Cerebellar cortex (tissue), 1 donor: ENCODE results near the gene PPP1R13B.
"Not testable (repeated sequence)": the region's sequence is repeated elsewhere in the genome, so short reads cannot be mapped to it uniquely, and the experiment has no call there.

ENCODE experiments used
- DNase-seq: peaks from one replicate; pipeline ENCODE4 v3.0.0-alpha.2; 2015; ENCODE audit warnings: low spot score

PPP1R13B gene

GRCh38 chr14:103699901-103700752, 147.2 kb downstream of the PPP1R13B start:
- DNase-seq: no peak

DNA sequence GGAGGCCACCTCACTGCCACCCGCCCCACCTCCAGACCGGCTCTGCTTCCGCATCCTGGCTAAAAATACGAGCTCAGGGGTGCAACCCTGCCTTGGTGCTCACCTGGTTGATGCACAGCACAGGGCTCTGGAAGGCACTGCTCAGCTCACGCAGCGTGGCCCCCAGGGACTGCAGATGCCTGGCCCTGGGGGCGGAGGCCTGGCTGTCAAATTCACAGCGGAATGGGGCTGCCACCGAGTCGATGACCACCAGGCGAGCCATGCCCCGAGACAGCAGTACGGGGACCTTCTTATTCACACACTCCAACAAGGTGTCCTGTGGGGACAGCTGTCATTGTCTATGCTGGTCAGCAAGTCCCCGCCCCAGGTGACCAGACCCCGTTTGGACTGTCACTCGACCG, 148.1 kb downstream of the PPP1R13B start:
- no peak for DNase-seq

- no peak for DNase-seq
Observed at GRCh38 chr14:103698380-103699260, 148.8 kb downstream of the PPP1R13B start.

- DNase-seq: no peak
Observed at GRCh38 chr14:103697603-103698379, 149.6 kb downstream of the PPP1R13B start.

- DNase-seq: no peak
Observed at GRCh38 chr14:103697206-103697602, 150.2 kb downstream of the PPP1R13B start.

- DNase-seq: no peak
Observed at GRCh38 chr14:103696466-103697071, 150.8 kb downstream of the PPP1R13B start.

DNA sequence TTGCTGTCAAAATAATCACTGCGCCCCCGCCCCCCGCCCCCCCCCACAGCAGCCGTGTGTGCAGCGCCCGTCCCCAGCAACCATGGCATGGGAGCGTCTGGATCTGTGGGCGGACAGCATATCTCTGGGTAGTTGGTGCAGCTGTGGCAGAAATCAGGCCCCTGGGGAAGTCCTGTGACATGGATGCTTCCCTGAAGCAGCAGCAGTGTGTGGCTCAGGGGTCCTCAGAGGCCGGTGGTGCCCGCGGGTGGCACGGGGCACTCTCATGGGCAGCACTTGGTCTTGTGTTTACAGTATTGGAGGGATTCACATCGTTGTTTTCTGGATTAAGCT, 151.3 kb downstream of the PPP1R13B start:
- DNase-seq: no peak

- no peak for DNase-seq
Observed at GRCh38 chr14:103695296-103696069, 151.9 kb downstream of the PPP1R13B start.

DNA sequence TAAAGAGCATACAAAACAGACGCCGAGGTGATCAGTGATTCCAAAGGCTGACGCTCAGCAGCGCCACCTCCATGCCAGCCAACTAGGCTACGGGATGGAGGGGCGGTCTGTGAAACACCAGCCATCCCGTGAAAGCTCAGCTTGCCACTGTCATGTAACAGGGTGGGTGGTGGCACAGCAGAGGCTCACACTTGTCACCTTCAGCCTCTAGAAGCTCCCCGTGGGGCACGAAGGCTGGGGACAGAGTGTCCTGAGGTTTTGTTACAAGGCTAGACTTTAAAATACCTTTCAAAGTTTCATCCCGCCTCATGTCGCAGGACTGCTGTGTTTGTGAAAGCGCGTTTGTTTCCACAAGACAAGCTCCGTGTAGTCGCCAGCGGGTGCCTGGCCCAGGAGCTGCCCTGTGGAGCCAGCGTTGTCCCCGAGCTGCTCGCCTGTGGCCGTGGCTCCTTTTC, 152.8 kb downstream of the PPP1R13B start:
- no peak for DNase-seq

GRCh38 chr14:103693515-103693914, 153.9 kb downstream of the PPP1R13B start:
- peak; percentile 43 for DNase-seq

DNA sequence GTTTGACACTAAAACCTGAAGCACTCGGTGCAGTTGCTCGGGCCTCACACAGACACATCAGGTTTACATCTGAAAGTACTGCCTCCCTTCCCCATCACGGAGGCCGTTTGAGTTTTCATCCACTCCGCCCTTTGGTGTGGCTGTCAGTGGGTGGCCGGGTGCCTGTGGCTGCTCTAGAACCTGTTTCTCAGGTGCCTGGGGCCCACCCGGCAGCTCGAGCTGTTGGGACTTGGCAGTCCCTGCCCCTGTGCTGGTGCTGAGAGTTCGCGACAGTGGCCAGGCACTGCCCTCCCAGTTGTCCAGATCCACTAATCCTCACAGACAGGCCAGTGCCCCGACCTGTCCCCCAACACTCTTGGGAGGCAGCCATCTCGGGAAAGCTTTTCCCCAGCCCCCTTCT, 154.5 kb downstream of the PPP1R13B start:
- DNase-seq: no peak

DNA sequence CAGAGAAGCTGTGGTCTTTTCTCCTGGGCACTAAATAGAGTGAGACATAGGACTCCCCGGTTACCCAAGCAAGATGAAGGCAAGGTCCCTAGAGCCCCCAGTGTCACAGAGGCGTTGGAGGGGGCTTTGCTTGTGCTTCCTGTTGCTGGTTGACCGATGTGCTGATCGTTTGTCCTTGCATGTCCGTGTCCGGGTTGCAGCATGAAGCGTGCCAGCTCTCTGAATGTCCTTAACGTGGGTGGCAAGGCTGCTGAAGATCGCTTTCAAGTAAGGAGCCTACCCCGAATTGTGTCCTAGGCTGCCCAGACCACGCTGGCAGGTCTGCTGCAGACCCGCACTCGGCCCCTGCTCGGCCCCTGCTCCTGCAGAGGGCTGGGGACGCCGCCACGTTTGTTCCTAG, 155.2 kb downstream of the PPP1R13B start:
- no peak for DNase-seq

DNA sequence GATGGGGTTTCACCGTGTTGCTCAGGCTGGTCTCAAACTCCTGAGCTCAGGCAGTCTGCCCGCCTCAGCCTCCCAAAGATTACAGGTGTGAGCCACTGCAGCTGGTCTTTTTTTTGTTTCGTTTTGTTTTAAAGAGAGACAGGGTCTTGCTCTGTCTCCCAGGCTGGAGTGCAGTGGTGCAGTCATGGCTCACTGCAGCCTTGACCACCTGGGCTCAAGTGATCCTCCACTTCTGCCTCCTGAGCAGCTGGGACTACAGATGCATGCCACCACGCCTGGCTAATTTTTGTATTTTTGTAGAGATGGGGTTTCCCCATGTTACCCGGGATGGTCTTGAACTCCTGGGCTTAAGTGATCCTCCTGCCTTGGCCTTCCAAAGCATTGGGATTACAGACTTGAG, 155.7 kb downstream of the PPP1R13B start:
- DNase-seq: not testable (repeated sequence)

GRCh38 chr14:103690332-103690731, 157.0 kb downstream of the PPP1R13B start:
- no peak for DNase-seq

- DNase-seq: no peak
Observed at GRCh38 chr14:103688906-103689902, 158.2 kb downstream of the PPP1R13B start.

DNA sequence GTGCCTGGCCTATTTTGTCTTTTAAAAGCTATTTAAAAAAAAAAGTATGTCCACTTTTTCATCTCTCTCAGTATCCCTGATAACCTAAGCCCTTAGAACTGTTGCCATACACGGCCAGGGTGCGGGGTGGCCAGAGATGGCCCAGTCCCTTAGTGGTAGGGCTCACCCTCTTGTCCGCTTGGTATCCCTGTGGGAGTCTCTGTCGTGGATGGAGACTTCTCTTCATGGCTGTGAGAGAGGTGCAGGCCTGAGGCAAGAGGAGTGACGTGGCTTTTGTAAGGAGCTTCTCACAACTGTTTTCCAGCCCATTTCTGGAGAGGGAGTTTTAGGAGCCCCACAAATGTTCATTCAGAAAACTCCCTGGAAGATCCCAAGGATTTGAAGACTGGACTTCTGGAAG, 158.9 kb downstream of the PPP1R13B start:
- no peak for DNase-seq

DNA sequence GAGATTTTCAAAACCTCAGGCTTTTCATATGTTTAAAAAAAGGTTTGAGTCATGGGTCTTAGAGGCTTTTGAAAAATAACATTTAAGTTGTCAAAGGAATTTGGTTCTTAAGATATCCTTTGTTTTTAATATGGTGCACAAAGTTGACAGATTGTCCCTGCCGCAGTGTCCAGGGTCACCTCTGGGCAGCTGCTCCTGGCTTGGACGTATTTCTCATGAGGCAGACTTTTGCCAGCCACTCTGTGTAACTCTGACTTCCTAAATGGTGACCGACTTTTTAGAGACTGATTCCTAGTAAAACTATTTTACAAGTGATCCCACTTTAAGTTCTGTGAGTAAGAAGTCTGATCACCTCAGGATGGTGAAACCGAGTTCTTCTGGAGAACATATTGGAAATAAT, 159.7 kb downstream of the PPP1R13B start:
- DNase-seq: no peak

GRCh38 chr14:103686831-103687485, 160.4 kb downstream of the PPP1R13B start:
- no peak for DNase-seq
